ENCODE measurements around the gene ZPBP2.
A peak's percentile ranks its signal among the peaks of the same experiment; 100 is the strongest.

ZPBP2 gene

DNA sequence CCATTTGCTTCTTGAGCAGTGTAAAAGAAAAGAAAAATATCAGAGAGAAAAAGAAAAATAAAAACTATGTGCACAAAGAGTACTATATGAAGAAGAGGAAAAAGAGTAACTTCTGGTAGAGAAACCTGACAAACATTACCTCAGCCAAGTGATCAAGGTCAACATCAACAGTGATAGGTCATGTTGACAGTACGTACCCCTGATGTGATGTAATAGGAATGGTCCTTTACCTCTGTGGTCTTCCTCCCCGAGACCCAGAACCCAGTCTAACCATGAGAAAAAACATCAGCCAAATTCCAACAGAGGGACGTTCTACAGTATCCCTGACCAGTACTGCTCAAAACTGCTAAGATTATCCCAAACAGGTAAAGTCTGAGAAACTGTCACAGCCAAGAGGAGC is 46.0 kb downstream of the ZPBP2 start:
- no peak for DNase-seq (ENCODE audit: low spot score)

- no peak for DNase-seq (ENCODE audit: low spot score)
Measured at GRCh38 chr17:39915559-39915958, 47.6 kb downstream of the ZPBP2 start.

GRCh38 chr17:39916918-39917317 is 48.9 kb downstream of the ZPBP2 start:
- DNase-seq (ENCODE audit: low spot score) = no peak

GRCh38 chr17:39919087-39919683 is 51.2 kb downstream of the ZPBP2 start:
- DNase-seq (ENCODE audit: low spot score) = no peak

GRCh38 chr17:39920218-39921210 is 52.5 kb downstream of the ZPBP2 start:
- no peak for DNase-seq (ENCODE audit: low spot score)

DNA sequence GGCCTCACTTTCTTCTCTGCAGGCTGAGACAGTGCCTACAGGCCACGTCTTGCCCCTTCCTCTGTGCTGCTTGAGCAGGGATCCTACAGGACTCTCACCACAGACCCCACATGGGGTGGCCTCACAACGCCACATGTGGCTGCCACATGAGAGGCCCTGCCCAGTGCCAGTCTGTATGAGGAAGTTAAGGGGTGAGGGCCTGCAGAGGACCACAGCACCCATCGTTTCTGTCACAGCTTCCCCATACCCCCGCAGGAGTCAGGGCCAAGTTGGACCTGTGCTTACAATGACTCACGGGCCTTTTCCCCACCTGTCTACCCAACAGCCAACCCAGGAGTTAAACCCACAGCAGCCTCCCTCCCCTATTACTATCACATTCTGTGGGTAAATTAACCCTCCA is 53.3 kb downstream of the ZPBP2 start:
- no peak for DNase-seq (ENCODE audit: low spot score)

GRCh38 chr17:39922006-39922405 is 54.0 kb downstream of the ZPBP2 start:
- DNase-seq (ENCODE audit: low spot score) = no peak

DNA sequence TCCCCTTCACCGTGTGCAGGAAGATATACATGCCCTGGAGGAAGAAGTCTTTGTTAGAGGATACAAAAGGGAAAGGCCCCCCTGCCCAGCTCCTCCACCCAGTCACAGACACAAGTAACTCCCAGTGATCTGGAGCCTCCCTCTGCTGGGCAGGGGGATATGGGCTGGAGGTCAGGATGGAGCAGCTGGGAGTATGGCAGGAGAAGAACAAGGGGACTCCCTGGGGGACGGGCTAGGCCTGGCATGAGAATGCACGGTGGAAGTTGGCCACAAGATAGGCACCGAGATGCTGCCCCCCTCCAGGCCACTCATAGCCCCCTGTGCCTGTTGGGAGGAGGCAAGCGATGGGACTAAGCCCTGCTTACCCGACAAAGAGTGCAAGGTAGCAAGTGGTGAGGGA is 55.2 kb downstream of the ZPBP2 start:
- no peak for DNase-seq (ENCODE audit: low spot score)

DNA sequence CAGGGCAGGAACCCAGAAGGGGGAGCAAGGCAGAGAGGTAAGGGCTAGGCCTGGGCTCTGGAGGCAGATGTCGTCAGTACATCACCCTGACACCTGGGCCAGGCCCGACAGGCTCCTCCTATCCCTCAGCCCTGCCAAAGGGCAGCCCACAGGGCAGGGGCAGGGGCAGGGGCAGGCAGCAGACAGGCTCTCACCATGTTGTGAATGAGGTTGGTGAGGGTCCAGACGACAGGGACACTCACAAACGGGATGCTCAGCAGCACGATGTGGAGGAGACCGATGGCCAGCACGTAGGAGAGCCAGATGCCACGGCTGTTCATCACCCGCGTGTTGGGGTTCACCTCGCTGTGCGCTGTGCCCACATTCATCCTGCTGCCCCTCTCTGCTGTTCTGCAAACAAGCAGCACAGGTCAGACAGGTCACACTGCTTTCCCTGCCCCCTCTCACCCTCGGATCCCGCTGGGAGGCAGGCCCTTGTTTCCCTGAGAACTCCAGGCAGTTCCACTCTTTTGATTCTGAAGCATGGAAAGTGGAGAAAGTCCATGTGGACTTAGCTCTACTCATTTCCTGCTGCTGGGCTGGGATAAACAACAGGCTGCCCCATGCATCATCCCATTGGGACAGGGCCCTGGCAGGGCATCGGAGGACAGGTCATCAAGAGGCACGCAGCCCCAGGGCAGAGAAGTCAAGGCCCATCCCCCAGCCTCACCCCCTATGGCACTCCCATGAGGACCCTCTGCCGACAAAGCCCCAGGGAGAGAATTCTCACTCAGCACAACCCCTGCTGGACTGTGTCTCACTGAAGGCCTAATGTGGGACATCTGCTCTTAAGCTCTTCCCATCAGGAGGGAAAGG is 56.1 kb downstream of the ZPBP2 start:
- DNase-seq (ENCODE audit: low spot score) = no peak

DNA sequence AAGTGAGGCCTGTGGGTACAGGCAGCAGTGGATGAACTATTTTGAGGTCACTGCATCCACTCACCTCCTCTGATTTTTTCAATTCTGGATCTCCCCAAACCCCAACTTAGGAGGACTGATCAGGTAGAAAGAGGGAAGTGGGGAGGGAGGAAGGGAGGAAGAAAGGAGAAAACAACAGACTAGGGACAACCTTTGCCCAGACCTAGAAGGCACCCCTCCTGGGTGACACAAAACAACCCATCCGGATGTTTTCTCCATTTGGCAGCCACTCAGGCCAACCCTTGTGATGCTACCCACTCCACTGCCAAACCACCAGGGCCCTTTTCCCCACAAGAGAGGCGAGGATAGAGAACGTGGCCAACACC is 56.7 kb downstream of the ZPBP2 start:
- DNase-seq (ENCODE audit: low spot score) = no peak

DNA sequence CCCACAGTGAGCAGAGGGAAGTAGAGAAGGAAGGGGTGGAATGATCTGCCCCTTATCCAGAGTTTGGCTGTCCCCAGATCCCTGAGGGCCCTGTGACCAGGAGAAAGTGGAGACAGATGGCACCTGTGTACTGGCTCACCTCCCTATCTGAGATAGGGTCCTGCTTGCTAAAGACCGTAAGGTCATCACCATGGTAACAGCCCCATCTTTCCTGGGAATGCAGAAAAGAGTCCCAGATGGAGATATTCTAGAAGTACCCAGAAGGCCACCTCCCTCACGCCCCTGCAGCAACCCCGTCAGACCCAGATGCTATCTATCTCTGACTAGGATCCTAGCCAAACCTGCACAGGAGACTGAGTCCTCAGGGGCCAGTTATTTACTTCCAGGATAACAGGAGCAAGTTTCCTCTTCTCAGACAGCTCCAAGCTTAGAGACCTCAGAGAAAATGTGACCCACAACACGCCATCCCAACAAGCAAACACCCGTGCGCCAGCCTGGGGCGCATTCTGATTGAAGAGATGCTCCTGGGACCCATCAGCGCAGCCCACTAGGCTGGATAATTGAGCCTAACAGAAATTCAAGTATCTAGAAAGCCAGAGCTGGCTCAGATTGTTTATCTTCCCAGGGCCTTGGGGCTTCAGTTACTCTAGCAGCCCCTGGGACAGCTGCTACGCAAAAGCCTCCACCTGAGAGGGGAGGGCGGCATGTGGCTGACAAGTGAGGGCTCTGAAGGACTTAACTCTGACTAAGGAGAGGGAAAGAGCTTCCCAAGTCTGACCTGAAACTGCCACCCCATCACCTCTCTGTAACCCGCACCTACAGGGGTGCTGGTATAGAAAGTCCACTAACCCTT is 57.5 kb downstream of the ZPBP2 start:
- DNase-seq (ENCODE audit: low spot score) = no peak

- DNase-seq (ENCODE audit: low spot score) = no peak
Measured at GRCh38 chr17:39926135-39926587, 58.2 kb downstream of the ZPBP2 start.

GRCh38 chr17:39926588-39927100 is 58.6 kb downstream of the ZPBP2 start:
- peak; percentile 43 for DNase-seq (ENCODE audit: low spot score)

Measured in HuH-7.5 (cell line).